GM12872 (cell line): Measurements from ENCODE around the gene ZFYVE21.

Source experiments
- CTCF ChIP-seq: IDR thresholded peaks from 3 replicates; pipeline ENCODE4 v1.5.1; 2011; ENCODE audit warnings: low read depth, mild to moderate bottlenecking, low read length, moderate library complexity; ENCODE audit not compliant: insufficient read depth

Gene ZFYVE21

GRCh38 chr14:103738166-103738565, 22.6 kb downstream of the ZFYVE21 start:
- TF ChIP-seq CTCF = no peak

GRCh38 chr14:103738701-103739451, 23.3 kb downstream of the ZFYVE21 start:
- TF ChIP-seq CTCF = no peak

- TF ChIP-seq CTCF = no peak
Observed at GRCh38 chr14:103739466-103739792, 23.8 kb downstream of the ZFYVE21 start.

- no peak for TF ChIP-seq CTCF
Observed at GRCh38 chr14:103739793-103740501, 24.3 kb downstream of the ZFYVE21 start.

GRCh38 chr14:103740991-103741689, 25.5 kb downstream of the ZFYVE21 start:
- TF ChIP-seq CTCF = no peak

GRCh38 chr14:103741876-103742275, 26.3 kb downstream of the ZFYVE21 start:
- TF ChIP-seq CTCF = no peak

GRCh38 chr14:103742499-103743255, 27.1 kb downstream of the ZFYVE21 start:
- no peak for TF ChIP-seq CTCF
